Keratinocyte (primary cell): ENCODE data around the gene SIX3.

ENCODE experiments used
- EZH2 ChIP-seq: IDR thresholded peaks from one replicate; pipeline ENCODE4 v1.6.1; 2012; ENCODE audit warnings: inconsistent platforms, mild to moderate bottlenecking, low read length, moderate library complexity
- TF ChIP-seq, protein P1 (sequence below), 3 experiments: IDR thresholded peaks in 1 of 3; conservative IDR thresholded peaks in 1 of 3; optimal IDR thresholded peaks in 1 of 3; 2 replicates in 2 of 3; 3 replicates in 1 of 3; pipeline versions ENCODE3 to v1.5.1; 2011; ENCODE audit warnings: low read length in 3 of 3, mild to moderate bottlenecking in 3 of 3, moderate library complexity in 2 of 3, control low read depth in 1 of 3, inconsistent platforms in 1 of 3; ENCODE audit not compliant: insufficient read depth in 2 of 3; ENCODE audit errors: extremely low read depth in 1 of 3

- TF ChIP-seq, protein P1, sequence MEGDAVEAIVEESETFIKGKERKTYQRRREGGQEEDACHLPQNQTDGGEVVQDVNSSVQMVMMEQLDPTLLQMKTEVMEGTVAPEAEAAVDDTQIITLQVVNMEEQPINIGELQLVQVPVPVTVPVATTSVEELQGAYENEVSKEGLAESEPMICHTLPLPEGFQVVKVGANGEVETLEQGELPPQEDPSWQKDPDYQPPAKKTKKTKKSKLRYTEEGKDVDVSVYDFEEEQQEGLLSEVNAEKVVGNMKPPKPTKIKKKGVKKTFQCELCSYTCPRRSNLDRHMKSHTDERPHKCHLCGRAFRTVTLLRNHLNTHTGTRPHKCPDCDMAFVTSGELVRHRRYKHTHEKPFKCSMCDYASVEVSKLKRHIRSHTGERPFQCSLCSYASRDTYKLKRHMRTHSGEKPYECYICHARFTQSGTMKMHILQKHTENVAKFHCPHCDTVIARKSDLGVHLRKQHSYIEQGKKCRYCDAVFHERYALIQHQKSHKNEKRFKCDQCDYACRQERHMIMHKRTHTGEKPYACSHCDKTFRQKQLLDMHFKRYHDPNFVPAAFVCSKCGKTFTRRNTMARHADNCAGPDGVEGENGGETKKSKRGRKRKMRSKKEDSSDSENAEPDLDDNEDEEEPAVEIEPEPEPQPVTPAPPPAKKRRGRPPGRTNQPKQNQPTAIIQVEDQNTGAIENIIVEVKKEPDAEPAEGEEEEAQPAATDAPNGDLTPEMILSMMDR (optimal IDR thresholded peaks at IDR 0.05 in 1 of 3, IDR thresholded peaks at IDR 0.05 in 1 of 3, conservative IDR thresholded peaks at IDR 0.05 in 1 of 3; ENCODE audit: extremely low read depth in 1 of 3, insufficient read depth in 2 of 3, low read length in 3 of 3) = no peak
- no peak for TF ChIP-seq EZH2
Measured at GRCh38 chr2:44959855-44960254, 18.4 kb downstream of the SIX3 start.
